GM15510 (cell line): ENCODE data around the gene ELF1.

Experiments used
- POLR2A ChIP-seq: IDR thresholded peaks from 3 replicates; pipeline ENCODE4 v1.6.1; 2011; ENCODE audit warnings: borderline replicate concordance; ENCODE audit not compliant: insufficient read length; ENCODE audit errors: extremely low read depth

ELF1 gene

GRCh38 chr13:40999416-40999815 is 19.7 kb downstream of the ELF1 start:
- TF ChIP-seq POLR2A = no peak

DNA sequence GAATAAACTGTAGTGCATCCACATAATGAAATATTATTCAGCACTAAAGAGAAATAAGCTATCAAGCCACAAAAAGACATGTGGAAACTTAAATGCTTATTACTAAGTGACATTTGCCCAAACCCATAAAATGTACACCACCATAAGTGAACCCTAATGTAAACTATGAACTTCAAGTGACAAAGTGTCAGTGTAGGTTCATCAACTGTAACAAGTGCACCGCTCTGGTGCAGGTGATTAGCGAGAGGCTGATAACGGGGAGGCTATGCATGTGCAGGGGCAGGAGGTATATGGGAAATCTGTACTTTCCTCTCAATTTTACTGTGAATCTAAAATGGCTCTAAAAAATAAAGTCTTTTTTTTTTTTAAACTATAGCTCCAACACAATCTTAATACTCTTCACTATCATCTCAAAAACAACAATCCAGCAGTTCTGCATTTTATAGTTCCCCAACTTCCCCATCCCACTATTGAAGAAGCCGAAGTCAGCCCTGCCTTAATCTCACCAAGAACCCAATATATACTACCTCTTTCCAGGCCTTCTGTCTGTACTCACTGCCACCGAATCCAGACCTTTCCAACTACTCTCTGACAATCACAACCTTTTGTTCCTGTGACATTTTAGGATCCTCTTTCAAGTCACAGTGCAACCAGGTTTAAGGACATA is 22.6 kb downstream of the ELF1 start:
- TF ChIP-seq POLR2A = no peak

- TF ChIP-seq POLR2A = no peak
These were observed 23.1 kb downstream of the ELF1 start for GRCh38 chr13:40995997-40996396.

GRCh38 chr13:40994581-40995230 is 24.4 kb downstream of the ELF1 start:
- no peak for TF ChIP-seq POLR2A

GRCh38 chr13:40993987-40994386 is 25.1 kb downstream of the ELF1 start:
- TF ChIP-seq POLR2A = no peak

GRCh38 chr13:40992678-40993518 is 26.2 kb downstream of the ELF1 start:
- TF ChIP-seq POLR2A = no peak

GRCh38 chr13:40987606-40988280 is 31.4 kb downstream of the ELF1 start:
- no peak for TF ChIP-seq POLR2A

GRCh38 chr13:40986101-40986856 is 32.8 kb downstream of the ELF1 start:
- no peak for TF ChIP-seq POLR2A

DNA sequence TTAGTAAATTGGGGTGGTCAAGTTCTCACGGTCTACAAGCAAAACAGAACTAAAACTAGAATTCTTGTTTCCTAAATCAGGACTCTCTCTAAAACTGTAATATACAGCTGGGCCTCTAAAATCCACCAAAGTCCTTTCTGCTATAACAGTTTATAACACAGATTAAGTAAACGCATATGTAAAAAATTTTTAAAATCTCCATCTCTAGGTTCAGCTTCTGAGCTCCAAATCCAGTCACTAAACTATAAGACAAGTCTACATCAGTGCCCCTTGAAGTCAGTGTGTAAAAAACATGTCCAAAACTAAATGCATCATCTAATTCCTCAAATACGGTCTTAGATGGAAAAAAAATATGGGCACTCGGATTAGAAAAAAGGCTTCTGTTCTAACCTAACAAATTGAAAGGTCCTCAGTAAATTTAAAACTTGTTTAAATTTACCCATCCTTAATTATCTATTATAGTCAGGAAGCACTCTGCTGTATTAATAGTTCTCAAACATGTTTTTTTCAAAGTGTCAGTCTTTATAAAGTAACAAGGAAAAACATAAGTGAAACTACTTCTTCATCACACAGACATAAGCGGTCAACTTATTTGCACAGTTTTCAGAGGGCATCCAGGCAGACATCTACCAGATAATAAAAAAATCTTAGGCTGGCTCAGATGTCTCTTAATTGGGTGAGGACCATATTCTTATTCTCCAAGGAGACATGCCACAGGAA is 33.6 kb downstream of the ELF1 start:
- no peak for TF ChIP-seq POLR2A

- no peak for TF ChIP-seq POLR2A
These were observed 34.3 kb downstream of the ELF1 start for GRCh38 chr13:40984668-40985366.

DNA sequence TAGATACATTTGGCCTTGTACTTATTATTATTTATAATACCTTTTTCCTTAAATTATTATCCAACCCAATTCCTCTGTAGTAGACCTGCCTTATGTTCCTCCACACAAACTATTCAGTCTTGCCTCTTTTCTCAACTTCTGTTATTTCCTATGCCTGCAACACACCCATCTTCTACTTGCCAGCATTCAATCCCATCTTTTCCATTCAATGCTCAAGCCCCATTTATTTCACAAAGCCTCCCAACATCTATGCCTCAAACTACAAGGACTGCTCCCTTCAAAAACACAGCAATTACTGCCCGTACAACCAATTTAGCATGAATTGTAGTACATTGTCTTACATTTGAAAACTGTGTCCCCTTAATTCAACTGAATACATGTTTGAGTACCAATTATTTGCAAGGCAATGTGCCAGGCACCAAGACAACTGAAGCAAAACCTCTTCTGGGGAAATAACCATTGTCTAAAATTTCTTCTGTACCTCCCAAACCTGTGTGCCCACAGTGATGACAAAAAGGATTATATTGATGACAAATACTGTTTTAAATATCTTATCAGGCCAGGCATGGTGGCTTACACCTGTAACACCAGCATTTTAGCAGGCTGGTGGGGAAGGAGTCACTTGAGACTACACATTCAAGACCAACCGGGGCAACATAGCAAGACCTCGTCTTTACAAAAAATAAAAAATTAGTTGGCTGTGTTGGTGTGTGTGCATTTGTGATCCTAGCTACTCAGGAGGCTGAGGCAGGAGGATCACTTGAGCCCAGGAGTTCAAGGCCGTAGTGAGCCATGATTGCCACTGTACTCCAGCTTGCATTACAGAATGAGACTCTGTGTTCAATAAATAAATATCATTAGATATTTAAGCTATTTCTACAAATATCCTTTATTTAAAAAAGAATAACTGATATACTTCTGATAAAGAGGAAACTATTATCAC is 35.1 kb downstream of the ELF1 start:
- no peak for TF ChIP-seq POLR2A

DNA sequence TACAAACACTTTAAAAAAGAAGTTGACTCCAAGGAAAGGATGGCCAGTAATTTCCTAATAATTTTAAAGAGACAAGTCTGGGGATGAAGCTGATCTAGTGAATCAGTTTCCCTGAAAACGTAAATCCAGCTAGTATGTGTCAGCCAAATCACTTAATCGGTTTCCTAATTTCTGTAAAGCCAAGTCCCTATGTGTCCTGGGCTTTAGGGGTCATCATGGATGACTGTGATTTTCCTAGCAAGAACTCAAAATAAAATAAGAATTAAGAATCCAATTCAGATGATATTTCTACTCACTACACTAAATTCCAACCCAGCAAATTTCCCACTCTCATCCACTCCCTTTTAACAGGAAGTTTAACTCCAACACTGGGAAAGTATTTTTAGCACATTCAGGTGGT is 35.9 kb downstream of the ELF1 start:
- no peak for TF ChIP-seq POLR2A
